GM18519 (cell line): ENCODE data around the gene PTGFR.

Experiments
- ATAC-seq: cut with Tn5 transposase; IDR thresholded peaks from one replicate; pipeline ENCODE4 v1.9.1; 2021; ENCODE audit warnings: mild to moderate bottlenecking, moderate library complexity; ENCODE audit not compliant: unreplicated experiment, low FRiP score

The PTGFR gene, protein sequence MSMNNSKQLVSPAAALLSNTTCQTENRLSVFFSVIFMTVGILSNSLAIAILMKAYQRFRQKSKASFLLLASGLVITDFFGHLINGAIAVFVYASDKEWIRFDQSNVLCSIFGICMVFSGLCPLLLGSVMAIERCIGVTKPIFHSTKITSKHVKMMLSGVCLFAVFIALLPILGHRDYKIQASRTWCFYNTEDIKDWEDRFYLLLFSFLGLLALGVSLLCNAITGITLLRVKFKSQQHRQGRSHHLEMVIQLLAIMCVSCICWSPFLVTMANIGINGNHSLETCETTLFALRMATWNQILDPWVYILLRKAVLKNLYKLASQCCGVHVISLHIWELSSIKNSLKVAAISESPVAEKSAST

GRCh38 chr1:78490861-78491450 is at the start of gene PTGFR:
Gene PTGFR (plus strand): TSS chr1:78490974. CDS start chr1:78492744, 1,770 bp downstream.
- no peak for ATAC-seq

DNA sequence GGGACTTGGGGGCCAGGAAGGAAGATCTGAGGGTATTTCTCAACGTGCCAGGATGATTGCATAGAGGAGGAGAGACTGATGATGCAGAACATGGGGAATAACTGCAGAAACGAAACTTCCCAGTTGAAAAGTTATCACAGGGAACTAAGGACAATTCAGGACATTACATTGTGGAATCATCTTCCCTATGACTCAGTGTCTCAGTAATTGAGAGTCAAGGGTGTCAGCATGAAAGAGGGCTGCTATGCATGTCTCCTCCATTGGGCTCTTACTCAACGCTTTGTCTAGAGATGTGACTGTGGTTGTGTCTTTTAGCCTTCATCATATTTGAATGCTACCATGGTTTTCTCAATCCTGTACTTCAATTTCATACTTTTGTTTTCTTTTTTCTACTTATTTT is 48.9 kb upstream of the PTGFR start:
- ATAC-seq: no peak

- no peak for ATAC-seq
Measured at GRCh38 chr1:78447086-78447485, 43.7 kb upstream of the PTGFR start.

- no peak for ATAC-seq
Measured at GRCh38 chr1:78464449-78464891, 26.3 kb upstream of the PTGFR start.

- ATAC-seq: no peak
Measured at GRCh38 chr1:78465143-78465542, 25.6 kb upstream of the PTGFR start.

GRCh38 chr1:78468521-78468920 is 22.3 kb upstream of the PTGFR start:
- no peak for ATAC-seq

DNA sequence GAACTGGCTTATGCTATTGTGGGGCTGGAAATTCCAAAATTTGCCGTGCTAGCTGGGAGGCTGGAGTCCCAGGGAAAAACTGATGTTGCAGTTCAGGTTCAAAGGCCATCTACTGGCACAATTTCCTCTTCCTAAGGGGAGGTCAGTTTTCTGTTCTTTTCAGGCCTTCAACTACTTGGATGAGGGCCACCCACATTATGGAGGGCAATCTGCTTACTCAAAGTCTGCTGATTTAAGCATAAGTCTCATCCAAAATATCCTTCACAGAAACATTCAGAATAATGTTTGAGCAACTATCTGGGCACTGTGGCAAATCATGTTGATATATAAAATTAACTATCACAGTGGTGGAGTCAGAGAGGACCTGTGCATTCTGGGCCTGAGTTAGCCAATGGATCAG is 21.2 kb upstream of the PTGFR start:
- no peak for ATAC-seq

DNA sequence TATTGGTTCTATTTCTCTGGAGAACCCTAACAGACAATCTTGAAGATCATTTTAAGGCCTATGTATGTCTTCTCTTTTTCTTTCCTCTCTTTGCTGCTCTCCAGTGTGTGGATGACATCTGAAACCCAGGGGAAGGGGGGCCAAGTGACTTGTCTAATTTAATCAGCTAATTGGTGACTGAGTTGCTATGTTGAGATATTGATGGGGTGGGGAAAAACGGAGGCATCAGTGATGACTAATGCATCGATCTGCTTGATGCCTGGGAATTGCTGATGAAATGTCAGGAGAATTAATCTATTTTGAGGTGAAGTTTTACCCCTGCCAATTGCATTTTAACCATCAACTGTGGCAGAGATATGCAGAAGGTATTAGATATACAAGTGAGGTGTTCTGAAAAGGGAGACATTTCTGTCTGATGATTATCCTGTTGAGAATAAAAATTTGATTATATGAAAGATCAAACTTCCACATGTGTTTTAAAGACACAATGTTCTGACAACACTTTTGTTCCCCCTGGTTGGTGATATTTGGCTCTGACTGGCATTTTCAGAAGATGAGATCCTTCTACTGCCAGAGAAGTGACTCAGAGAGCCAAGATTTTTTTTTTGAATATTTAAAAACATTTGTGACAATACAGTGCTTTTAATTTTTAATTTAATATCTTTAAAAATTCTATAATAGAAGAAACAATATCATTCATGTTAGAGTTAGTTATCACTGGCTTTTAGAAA is 18.7 kb upstream of the PTGFR start:
- no peak for ATAC-seq

DNA sequence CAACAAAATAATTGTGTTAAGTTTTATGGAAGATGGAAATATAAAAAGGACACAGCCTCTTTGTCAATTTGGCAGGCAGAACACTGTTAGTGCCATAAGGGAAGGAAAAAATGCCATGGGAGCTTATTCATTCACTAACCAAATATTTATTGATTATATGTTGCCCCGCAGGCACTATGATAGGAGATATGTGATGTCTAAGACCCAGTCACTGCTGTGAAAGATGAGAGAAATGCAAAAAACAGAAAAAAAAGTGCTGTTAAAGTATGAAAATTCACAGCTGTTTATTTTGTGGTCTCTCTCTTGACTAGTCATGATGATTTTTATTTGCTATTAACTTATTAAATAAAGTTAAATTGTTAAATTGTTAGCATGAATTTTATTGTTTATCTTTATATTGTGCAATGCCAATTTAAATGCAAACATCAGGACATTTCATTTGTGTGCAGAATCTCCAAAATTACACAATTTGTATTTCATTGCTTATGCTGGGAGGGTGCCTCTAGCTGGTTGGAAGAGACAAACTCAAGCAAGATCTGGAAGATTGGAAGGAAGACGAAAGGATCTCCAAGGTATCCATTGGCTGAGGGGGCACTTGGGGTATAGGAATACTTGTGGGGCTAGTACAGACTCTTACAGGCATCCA is 17.8 kb upstream of the PTGFR start:
- ATAC-seq: no peak

DNA sequence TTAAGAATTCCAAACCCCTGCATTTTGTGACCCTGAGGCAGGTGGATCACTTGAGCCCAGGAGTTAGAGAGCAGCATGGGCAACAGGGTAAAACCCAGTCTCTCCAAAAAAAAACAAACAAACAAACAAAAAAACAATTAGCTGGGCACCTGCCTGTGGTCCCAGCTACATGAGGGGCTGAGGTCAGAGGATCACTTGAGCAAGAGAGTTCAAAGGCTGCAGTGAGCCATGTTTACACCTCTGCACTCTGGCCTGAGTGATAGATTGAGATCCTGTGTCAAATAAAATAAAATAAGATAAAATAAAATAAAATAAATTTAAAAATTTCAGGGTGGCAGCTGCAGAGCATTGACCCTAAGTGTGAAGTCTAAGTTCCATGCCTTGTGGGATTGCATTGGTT is 16.7 kb upstream of the PTGFR start:
- no peak for ATAC-seq

DNA sequence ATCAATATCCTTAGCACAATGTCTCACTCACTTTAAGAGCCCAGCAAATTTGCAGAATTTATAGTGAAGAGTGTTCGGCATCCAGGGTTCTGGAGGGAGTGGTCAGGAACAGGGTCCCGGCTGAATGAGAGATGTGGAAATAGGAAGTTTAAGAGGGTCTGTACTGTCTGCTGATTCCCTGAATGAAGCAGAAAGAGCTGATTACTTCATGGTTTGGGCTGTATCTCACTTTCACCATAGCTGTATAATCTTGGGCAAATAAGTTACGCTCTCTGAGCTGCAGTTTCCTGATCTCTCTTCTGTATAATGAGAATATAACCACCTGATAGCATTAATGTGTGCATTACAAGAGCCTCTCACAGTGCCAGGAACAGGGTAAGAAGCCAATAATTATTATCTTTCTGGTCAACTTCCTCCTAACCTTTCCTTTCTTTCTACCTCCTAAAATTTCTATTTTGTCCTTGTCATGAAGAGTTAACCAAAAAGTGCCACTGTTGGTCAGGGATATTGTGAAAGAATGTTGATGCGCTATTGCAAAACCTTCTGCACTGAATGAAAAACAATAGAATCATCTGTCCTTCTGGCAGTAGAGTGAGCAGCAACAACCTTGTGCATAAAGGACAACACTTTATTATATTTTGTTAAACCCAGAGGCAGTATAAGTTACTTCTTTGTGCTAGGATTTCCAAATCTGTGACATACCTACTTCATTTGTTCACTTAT is 14.7 kb upstream of the PTGFR start:
- ATAC-seq: no peak

GRCh38 chr1:78483903-78484302 is 6.9 kb upstream of the PTGFR start:
- no peak for ATAC-seq

- ATAC-seq: no peak
Measured at GRCh38 chr1:78491451-78492071, 787 bp downstream of the PTGFR start.

DNA sequence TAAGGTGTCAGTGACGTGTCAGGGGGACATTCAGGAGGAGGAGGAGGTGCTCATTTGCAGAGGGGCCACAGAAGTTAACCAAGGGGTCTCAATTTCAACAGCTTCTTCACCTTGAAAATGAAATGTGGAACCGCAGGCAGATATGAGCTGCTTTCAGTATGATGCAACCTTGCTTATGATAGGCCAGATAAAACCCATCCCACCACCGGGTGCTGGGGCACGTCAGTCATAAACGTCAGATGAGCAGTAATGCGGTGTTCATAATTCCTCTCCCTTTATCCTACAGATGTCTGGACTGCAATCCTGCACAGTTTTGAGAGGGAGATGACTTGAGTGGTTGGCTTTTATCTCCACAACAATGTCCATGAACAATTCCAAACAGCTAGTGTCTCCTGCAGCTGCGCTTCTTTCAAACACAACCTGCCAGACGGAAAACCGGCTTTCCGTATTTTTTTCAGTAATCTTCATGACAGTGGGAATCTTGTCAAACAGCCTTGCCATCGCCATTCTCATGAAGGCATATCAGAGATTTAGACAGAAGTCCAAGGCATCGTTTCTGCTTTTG is 1.7 kb downstream of the PTGFR start:
- ATAC-seq: no peak

GRCh38 chr1:78493451-78493850 is 2.7 kb downstream of the PTGFR start:
- no peak for ATAC-seq

GRCh38 chr1:78497201-78497600 is 6.4 kb downstream of the PTGFR start:
- no peak for ATAC-seq

DNA sequence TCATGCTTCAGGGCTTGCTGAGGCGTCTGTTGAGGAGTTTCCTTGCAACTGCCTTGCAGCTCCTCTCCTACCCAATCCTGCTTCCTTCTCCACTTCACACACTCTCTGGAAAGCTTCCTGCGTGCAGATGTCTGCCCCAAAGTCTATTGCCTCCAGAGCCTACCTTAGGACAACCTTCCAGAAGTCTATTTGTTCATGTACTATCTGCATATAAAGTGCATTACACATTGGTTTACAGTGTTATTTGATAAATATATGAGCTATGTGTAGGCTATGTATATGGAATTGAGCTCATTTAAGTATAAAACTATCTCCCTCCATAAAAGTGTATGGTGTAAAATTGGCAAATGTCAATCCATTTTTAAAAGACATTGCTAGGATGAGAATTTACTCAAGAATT is 9.8 kb downstream of the PTGFR start:
- no peak for ATAC-seq

- ATAC-seq: no peak
Measured at GRCh38 chr1:78501203-78501602, 10.4 kb downstream of the PTGFR start.

GRCh38 chr1:78511334-78511733 is 20.6 kb downstream of the PTGFR start:
- no peak for ATAC-seq

DNA sequence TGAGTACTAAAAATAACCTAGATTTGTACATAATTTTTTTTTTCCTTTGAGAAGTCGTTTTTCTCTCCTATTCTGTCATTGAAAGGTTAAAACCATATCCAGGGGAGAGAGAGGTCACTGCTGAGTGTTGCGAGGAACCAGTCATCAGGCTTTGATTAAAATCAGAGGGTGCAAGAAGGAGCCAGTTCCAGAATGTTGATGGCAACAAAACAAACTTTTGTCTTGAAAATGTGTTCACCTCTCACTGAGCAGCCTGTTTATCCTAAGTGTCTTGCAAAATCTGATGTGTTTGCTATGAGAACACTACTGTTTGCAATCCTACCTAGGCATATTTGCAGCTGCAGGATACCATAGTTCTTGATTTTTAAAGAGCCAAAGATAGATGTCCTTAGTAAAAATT is 25.9 kb downstream of the PTGFR start:
- no peak for ATAC-seq
